NCI-H510A (cell line): ENCODE results near the gene AMPD2.

ENCODE experiments used
- DNase-seq: peaks from one replicate; lab custom pipeline; 2025; lab: John Stamatoyannopoulos, UW

The AMPD2 gene

DNA sequence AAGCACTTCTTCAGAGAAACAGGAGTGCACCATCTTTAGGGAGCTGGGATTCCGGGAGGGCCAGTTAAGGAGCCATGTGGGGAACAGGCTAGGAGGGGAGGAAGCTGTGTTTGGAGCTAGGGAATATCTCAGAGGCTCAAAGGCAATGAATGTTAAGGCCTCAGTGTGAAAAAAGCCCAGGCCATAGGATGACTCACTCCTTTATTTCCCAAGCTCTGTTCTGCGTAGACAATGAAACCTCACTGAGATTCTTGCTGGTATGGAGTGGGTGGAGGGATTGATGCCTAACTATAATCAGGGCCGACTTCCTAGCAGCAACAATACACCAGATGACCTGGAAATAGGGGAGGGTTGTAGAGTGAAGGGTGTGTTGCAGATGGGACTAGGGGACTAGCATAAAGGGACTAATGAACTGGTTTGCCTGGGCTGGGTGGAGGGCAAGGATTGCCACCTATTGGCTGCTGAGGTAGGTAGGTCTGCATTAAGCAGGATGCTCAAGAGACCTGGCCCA, 2.3 kb upstream of the AMPD2 start:
- no peak for DNase-seq

DNA sequence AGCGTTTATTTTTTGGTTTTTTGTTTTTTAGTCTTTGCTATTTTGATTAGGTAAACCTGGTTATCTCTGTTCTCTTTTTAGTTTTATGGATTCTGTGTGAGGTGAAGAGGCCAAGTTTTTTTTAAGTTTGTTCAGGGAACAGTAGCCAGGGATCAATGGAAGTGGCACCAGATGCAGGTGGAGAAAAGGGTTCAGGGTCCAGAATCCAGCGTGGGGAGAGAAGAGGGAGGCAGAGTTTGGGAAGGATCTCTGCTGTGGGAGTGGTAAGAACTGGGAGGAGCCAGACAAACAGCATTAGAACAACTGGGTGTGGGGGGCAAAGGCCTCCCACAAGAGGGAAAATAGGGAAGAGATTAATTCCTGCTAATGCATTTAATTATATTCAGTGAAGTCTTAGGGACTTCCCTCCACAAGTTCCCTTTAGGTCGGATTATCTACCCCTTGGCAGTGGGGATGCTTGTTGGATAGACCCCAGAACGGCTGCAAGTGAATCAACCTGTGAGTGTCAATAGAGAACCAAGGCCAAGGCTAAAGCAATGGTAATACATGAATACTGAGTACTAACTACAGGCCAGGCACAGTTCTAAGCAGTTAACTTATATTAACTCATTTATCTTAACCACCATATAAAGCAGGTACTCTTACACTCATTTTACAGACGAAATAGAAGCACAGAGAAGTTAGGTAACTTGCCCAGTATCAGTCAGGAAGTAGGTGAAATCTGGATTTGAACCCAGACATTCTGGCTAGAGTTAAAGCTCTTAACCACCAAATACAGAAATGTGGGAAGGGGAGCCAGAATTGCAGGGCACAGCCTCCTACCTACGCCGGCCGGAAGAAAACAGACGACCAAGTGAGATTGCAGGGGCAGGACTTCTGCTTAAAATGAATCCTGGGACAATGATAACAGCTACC, 719 bp upstream of the AMPD2 start:
- DNase-seq = no peak

DNA sequence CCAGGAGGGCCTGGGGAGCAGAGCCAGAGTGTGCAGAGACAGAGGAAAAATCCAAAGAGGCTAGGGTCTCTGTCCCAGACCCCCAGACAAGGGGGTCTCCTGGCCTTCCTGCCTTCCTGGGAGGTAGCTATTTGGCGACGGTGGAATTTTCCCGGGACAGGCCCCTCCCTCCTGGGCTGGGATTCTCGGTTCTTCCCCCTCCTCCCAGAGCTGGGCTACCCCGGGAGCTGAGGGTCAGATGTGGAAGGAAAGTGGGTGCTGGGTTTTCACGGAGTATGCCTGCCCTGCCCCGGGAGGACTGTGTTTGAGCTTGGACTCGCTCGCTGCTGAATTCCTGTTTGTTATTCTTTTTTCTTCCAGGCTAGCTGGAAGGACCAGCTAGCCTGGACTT, 759 bp downstream of the AMPD2 start:
- DNase-seq = no peak

DNA sequence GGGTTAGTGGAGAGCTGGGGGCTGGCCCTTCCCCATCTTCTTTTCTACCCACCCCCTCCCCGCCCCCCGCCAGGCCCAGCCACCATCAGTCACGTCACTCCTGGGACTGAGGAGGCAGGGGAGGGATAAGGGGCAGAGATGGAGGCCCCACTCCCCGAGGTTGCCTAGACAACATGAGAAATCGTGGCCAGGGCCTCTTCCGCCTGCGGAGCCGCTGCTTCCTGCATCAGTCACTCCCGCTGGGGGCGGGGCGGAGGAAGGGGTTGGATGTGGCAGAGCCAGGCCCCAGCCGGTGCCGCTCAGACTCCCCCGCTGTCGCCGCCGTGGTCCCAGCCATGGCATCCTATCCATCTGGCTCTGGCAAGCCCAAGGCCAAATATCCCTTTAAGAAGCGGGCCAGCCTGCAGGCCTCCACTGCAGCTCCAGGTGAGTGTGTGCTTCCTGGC, 1.2 kb downstream of the AMPD2 start:
- DNase-seq = peak; percentile 88

DNA sequence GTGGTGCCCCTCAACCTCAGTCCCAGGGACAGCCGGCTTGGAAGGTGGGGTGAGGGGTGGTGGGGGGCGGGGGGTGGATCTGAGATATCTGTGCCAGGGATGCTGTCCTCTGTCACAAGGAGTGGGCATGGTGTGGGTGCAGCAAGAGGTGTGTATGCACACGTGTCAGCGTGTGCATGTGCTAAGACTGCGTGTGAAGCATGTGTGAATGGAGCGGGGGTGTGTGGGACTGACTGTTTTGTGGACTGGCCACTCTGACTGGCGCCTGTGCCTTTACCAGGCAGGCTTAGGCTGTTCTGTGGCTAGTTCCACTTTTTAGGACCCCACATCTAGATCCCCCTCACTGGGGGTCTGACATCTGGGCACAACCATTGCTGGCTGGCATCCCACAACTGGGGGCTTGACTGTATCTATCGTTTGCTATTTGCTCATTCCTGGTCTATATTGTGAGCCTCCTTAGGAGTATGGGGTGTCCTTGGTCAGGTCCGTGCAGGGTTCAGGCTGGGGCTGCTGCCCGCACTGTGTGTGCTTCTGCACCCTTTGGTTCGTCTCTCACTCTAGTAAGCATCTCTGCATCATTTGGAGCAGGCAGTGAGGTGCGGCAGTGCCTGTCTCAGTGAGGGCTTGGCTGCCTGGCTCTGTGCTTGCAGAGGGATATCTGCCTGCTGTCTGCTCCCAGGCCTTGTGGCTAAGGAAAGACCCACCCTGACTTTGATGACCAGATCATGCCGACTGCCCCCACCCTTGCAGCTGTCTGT, 1.9 kb downstream of the AMPD2 start:
- DNase-seq = no peak

DNA sequence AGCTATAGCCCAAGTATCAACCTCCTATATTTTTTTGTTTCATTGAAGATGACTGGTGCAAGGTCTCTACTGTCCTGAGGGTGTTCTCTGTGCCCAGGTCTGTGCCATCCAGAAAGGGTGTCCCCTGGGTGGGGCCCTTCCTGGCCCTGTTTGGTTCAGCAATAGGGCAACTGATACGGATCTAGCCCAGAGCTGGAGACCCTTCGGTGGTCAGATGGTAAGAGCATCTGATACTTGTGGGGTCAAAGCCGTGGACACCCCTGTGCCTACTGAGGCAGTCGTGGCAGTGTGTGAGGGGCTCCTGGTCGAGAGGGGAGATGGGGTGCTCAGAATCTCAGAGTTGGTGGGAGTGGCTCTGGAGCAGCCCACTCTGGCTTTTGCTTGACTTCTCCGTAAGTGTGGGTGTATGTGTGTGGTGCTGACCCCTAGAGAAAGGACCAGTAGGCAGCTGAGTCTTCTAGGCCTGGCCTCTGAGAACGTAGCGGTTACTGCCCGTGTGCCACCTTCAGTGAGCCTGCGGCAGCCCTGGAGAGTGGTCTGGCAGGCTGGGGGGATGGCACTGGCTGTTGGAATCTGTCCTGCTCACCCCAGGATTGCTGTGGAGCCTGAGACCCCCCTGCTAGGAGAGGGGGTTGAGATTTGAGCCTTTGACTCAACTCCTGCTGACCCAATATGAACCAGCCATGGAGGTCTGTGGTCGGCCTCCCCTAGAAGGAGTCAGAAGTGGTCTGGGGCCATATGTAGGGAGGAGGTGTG, 2.7 kb downstream of the AMPD2 start:
- DNase-seq = no peak

DNA sequence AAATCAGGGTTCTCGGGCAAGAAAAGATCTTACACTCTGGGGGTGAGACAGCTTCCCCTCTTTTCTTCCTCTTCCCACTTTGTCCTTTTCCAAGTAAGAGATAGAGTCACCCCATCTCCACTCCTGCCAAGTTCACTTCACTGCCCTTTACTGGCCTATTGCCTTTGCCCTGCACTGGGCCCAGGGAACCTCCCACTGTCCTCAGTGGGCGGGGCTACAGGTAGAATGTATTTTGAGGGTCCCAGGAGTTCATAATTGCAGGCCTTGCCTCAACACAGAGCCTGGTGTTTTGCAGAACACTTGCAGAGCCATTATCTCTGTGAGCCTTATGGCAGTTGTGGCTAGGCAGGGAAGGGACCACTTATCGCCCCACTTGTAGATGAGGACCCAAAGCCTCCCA, 3.3 kb downstream of the AMPD2 start:
- no peak for DNase-seq

DNA sequence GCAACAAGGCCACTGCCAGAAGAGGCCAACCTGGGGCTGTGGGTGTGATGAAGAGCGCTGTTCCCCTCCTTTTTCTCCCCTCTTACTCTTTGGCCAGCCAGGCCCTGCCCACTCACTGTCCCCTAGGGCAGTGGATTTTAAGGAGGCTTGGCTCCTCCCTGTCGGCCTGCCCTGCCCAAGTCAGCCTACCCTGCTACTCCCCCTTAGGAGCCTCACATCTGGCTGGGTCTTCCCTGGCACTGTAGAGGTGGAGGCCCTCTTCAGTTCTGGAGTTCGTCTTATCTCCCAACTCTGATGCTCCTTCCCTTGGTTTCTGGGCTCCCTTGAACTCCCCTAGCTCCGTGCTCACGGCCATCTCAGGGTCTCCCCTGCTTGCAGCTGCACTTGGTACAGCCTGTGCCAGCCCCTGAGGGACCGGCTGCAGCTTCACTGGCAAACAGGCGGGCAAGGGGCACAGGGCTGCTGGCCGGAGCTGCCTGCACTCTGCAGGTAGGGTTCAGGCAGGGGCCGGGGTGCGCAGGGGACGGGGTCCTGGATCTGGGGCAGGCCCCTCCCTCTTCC, 4.0 kb downstream of the AMPD2 start:
- DNase-seq = no peak

DNA sequence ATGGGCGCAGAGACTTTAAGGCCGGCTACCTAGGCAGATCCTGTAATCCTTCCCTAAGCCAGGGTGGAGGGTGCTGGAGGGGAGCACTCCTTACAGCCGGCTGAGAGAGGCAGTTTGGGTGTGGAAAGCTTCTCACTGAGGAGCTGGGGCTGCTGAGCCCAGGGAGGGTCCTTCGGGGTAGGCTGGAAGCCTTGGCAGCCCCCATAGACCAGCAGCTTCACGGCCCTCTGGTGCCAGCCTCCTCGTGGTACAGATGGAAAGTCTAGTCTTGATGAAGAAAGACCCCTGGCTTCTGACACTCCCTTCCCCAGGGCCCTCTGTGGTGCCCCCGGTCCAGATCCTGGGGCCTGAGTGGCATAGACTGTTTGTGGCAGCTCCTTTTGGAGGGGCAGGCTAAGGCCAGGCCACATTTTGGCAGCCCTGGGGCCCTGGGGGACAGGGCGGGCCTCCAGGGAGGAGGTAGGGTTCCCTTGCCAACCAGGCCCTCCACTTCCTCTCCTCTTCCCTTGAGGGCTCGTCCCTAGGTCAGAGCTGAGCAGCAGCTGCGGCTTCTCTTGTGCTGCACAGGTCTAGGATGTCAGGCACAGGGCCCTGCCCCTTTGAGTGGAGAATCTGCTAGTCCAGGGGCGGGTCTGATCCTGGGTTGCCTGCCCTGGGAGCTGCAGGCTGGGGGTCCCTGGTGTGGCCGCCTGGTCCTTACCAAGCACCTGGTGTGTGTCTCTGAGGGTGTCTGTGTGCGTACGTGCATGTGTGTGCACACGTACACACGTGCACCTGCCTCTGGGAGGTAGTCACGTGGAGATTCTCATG, 4.8 kb downstream of the AMPD2 start:
- peak; percentile 47 for DNase-seq

DNA sequence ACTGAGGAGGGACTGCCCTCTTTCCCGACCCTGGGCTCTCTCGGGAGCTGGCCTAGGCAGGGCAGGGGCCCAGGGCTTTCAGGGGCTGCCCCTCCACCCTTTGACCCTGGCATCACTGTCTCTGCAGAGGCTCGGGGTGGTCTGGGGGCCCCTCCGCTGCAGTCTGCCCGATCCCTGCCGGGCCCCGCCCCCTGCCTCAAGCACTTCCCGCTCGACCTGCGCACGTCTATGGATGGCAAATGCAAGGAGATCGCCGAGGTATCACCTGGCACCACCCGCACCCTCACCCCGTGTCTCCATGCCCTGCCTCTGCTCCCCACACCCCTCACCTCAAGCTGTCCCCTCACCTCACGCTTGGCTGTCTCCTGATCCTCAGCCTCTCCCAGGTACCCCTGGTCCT, 5.5 kb downstream of the AMPD2 start:
- no peak for DNase-seq

DNA sequence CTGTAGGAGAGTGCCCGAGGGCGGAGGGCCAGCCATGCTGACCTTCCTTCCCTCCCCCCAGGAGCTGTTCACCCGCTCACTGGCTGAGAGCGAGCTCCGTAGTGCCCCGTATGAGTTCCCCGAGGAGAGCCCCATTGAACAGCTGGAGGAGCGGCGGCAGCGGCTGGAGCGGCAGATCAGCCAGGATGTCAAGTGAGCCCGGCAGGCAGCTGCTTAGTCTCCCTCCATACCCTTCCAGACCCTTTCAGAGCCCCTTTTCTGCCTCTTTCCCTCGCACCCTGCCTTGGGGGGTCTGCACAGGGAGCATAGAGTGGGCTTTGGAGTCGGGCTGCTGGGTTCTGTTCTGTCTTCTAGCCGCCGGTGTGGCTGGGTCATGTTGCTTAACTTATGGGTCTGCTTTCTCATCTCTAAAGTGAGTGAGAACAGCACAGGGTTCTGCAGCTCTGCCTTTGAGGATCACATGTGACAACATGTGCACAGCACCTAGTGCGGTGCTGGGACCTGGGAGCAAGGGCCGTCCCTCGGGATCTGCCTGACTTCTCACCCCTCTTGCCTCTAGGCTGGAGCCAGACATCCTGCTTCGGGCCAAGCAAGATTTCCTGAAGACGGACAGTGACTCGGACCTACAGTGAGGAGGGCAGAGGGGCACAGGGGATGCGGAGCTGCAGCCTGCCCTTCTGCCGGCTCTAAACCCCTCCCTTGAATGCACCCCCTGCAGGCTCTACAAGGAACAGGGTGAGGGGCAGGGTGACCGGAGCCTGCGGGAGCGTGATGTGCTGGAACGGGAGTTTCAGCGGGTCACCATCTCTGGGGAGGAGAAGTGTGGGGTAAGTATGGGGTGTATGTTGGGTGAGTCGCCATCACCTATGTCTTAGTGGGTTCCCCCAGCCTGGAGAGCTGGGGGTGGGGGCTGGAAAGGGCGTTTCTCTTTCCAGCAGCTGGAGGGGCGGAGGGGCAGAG, 6.2 kb downstream of the AMPD2 start:
- no peak for DNase-seq

DNA sequence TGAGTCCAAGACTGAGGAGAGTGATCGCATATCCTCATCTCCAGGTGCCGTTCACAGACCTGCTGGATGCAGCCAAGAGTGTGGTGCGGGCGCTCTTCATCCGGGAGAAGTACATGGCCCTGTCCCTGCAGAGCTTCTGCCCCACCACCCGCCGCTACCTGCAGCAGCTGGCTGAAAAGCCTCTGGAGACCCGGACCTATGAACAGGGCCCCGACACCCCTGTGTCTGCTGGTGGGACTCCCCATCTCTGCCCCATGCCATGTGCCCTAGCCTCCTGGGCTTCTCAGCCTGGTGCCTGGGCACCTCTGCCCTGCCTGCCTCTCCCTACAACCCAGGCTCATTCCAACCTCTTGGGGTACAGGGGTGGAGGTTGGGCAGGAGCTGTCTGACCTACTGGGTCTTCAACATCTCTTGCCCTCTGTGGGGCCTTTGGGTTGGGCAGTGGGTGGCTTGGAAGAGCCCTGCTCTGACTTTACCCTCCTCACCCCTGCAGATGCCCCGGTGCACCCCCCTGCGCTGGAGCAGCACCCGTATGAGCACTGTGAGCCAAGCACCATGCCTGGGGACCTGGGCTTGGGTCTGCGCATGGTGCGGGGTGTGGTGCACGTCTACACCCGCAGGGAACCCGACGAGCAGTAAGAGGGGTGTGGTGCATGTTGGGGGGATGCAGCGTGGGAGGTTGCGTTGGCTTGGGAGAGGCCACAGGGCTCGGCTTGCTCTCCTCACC, 7.2 kb downstream of the AMPD2 start:
- no peak for DNase-seq

DNA sequence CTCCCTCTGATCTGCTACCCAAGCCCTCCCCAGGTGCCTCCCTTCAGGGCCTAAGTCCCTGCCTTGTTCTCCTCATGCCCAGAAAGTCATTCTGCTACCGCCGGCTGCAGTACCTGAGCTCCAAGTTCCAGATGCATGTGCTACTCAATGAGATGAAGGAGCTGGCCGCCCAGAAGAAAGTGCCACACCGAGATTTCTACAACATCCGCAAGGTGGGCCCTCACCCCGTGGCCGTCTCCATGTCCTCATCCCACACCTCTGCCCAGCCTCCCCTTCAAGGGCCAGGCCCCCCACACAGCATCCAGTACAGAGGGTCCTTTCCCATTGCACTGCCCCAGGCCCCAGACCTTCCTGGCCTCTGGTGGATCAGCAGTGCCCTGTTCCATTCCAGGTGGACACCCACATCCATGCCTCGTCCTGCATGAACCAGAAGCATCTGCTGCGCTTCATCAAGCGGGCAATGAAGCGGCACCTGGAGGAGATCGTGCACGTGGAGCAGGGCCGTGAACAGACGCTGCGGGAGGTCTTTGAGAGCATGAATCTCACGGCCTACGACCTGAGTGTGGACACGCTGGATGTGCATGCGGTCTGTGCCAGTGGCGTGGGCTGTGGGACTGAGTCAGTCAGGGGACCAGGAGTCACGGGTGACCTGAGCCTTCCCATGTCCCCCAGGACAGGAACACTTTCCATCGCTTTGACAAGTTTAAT, 8.2 kb downstream of the AMPD2 start:
- no peak for DNase-seq

DNA sequence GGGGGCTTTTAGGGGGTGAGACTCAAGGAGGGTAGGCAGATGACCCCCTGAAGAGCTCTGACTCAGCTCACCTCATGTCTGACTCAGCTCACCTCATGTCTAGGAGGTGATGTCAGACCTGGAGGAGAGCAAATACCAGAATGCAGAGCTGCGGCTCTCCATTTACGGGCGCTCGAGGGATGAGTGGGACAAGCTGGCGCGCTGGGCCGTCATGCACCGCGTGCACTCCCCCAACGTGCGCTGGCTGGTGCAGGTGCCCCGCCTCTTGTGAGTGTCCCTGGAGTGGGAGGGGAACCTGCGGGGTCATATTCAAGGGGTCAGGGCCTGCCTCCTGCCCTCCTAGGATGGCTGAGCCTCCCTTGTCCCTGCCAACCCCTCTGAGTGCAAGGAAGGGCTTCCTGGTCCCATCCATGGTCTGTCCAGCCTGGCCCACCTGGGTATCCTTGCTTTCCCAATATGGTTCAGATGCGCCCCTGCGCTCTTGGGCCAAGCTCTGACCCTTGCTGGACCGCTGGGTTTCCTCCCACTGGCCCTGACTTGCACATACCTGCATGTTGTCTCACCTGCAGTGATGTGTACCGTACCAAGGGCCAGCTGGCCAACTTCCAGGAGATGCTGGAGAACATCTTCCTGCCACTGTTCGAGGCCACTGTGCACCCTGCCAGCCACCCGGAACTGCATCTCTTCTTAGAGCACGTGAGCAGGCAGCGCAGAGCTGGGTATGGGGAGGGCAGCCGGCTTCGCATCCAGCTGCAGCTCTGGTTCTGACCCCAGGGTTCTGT, 9.1 kb downstream of the AMPD2 start:
- no peak for DNase-seq

DNA sequence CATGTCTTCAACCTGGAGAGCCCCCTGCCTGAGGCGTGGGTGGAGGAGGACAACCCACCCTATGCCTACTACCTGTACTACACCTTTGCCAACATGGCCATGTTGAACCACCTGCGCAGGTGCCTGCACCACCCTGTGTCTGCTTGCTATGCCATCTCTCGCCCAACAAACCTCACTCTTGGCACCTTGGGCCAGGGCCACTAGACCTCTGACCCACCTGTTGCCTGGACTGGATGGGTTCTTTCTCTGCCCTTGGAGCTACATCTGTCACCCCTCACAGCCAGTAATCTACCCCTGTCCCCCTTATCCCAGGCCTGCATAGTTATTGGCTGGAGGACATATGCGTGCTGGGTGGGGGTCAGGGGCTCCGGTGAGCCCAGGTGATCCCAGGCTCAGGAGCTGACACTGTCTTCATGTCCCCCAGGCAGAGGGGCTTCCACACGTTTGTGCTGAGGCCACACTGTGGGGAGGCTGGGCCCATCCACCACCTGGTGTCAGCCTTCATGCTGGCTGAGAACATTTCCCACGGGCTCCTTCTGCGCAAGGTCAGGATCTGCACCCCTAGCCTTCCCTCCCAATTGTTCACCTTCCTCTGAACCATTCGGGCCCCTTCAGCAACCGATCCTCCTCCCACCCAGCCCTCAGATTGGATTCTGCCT, 9.9 kb downstream of the AMPD2 start:
- DNase-seq = no peak

DNA sequence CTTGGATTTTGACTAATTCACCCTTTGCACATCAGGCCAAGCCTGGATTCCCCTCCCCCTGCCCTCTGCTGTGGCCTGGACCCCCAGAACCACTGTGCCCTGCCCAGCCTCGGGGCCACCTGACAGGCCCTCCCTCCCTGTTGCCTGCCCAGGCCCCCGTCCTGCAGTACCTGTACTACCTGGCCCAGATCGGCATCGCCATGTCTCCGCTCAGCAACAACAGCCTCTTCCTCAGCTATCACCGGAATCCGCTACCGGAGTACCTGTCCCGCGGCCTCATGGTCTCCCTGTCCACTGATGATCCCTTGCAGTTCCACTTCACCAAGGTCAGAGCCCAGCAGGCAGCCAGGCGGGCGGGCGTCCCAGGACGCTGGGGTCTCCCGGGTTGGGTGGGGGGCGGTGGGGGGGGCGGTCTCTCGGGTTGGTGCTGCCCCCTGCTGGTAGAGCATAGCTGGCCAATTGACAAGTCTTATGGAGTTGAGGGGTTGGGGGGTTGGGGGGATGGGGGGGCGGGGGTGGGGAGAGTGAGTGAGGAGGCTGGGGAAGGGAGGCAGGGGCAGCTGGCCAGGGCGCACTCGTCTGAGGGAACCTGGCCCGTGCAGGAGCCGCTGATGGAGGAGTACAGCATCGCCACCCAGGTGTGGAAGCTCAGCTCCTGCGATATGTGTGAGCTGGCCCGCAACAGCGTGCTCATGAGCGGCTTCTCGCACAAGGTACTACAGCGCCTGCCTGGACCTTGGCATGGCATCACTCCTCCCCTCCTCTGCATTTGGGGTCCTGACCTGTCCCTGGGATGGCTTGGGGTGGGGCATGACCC, 10.7 kb downstream of the AMPD2 start:
- no peak for DNase-seq
